Neural cell (in vitro differentiated cells): Measurements from ENCODE around the gene RNF128. TPM values are rescaled to one million over a fixed set of nuclear protein-coding genes. Genes with fewer than 3 reads are reported as not detected.

Experiments
- H2AFZ ChIP-seq: fragments of 200-600, 300-800 bp; sonication (generic), shearing (Covaris generic); 2 replicates; pipeline ENCODE4 v1.6.0; 2014; ENCODE audit warnings: low read depth, mild to moderate bottlenecking, antibody characterized with exemption, low read length, moderate library complexity
- H3F3A ChIP-seq: fragments of 200-600 bp; shearing (Covaris generic); 2 replicates; pipeline ENCODE4 v1.6.1; 2016; ENCODE audit warnings: mild to moderate bottlenecking, moderate library complexity, mixed read lengths, antibody characterized with exemption, low read length; ENCODE audit not compliant: insufficient read depth, poor library complexity, severe bottlenecking
- H3K27ac ChIP-seq: fragments of 200-600, 300-800 bp; sonication (generic), shearing (Covaris generic); 2 replicates; pipeline ENCODE4 v1.5.1; 2014; ENCODE audit warnings: mild to moderate bottlenecking, low read length, moderate library complexity
- H3K27me3 ChIP-seq: fragments of 300-800, 200-600 bp; sonication (generic), shearing (Covaris generic); 2 replicates; pipeline ENCODE4 v1.6.0; 2014; ENCODE audit warnings: mild to moderate bottlenecking, low read depth, low read length, moderate library complexity; ENCODE audit not compliant: insufficient read depth
- H3K36me3 ChIP-seq: fragments of 300-800, 200-600 bp; sonication (generic), shearing (Covaris generic); 2 replicates; pipeline ENCODE4 v1.5.1; 2014; ENCODE audit warnings: mild to moderate bottlenecking, antibody characterized with exemption, low read length, moderate library complexity; ENCODE audit not compliant: insufficient read depth
- H3K4me2 ChIP-seq: fragments of 300-800, 200-600 bp; sonication (generic), shearing (Covaris generic); 2 replicates; pipeline ENCODE4 v1.6.0; 2014; ENCODE audit warnings: mild to moderate bottlenecking, low read length
- H3K4me3 ChIP-seq: fragments of 300-800, 200-600 bp; sonication (generic), shearing (Covaris generic); 2 replicates; pipeline ENCODE4 v1.5.1; 2014; ENCODE audit warnings: mild to moderate bottlenecking, low read length, moderate library complexity
- H3K79me2 ChIP-seq: fragments of 200-600 bp; shearing (Covaris generic); replicated peaks from 2 replicates; pipeline ENCODE4 v1.6.0; 2014; ENCODE audit warnings: mild to moderate bottlenecking, low read length, moderate library complexity; ENCODE audit not compliant: insufficient read depth
- H3K9ac ChIP-seq: fragments of 300-800, 200-600 bp; sonication (generic), shearing (Covaris generic); 2 replicates; pipeline ENCODE4 v1.6.1; 2016; ENCODE audit warnings: mild to moderate bottlenecking, low read length, mixed read lengths
- H3K9me2 ChIP-seq: fragments of 200-600 bp; shearing (Covaris generic); 2 replicates; pipeline ENCODE4 v1.6.1; 2016; ENCODE audit warnings: mild to moderate bottlenecking, low read length, mixed read lengths; ENCODE audit not compliant: insufficient read depth
- H3K9me3 ChIP-seq: fragments of 200-600, 300-800 bp; sonication (generic), shearing (Covaris generic); 2 replicates; pipeline ENCODE4 v1.6.1; 2016; ENCODE audit warnings: mild to moderate bottlenecking, mixed run types, low read length, moderate library complexity, mixed read lengths
- H4K20me1 ChIP-seq: fragments of 200-600 bp; shearing (Covaris generic); 2 replicates; pipeline ENCODE4 v1.6.1; 2016; ENCODE audit warnings: mild to moderate bottlenecking, mixed run types; ENCODE audit not compliant: insufficient read depth
- CTCF ChIP-seq: fragments of 450-650 bp; IDR thresholded peaks from 2 replicates; pipeline ENCODE4 v1.5.1; 2014; ENCODE audit warnings: antibody characterized with exemption, mild to moderate bottlenecking, moderate library complexity; ENCODE audit not compliant: poor library complexity, severe bottlenecking
- EP300 ChIP-seq: fragments of 450-650 bp; conservative IDR thresholded peaks from 2 replicates; pipeline ENCODE4 v1.6.1; 2014; ENCODE audit warnings: antibody characterized with exemption, mild to moderate bottlenecking, moderate library complexity; ENCODE audit not compliant: poor library complexity, severe bottlenecking
- EZH2 ChIP-seq: fragments of 200-600, 300-800 bp; shearing (Covaris generic), sonication (generic); IDR thresholded peaks from 2 replicates; pipeline ENCODE4 v1.6.1; 2014; ENCODE audit warnings: antibody characterized with exemption, low read length, borderline replicate concordance, mild to moderate bottlenecking; ENCODE audit not compliant: insufficient read depth, poor library complexity, severe bottlenecking
- MXI1 ChIP-seq: fragments of 450-650 bp; conservative IDR thresholded peaks from 2 replicates; pipeline ENCODE4 v1.6.1; 2014; ENCODE audit warnings: antibody characterized with exemption, mild to moderate bottlenecking; ENCODE audit not compliant: poor library complexity, severe bottlenecking
- POLR2AphosphoS5 ChIP-seq: IDR thresholded peaks from 2 replicates; pipeline ENCODE4 v1.6.1; 2012
- RAD21 ChIP-seq: fragments of 450-650 bp; conservative IDR thresholded peaks from 2 replicates; pipeline ENCODE4 v1.6.1; 2014; ENCODE audit warnings: antibody characterized with exemption, mild to moderate bottlenecking, moderate library complexity
- REST ChIP-seq: IDR thresholded peaks from 2 replicates; pipeline ENCODE4 v1.6.1; 2012; ENCODE audit warnings: borderline replicate concordance
- SMC3 ChIP-seq: fragments of 450-650 bp; conservative IDR thresholded peaks from 2 replicates; pipeline ENCODE4 v1.6.1; 2014; ENCODE audit warnings: antibody characterized with exemption, mild to moderate bottlenecking, moderate library complexity; ENCODE audit not compliant: poor library complexity
- TAF1 ChIP-seq: IDR thresholded peaks from 2 replicates; pipeline ENCODE4 v1.6.1; 2012; ENCODE audit warnings: low read depth
- polyA plus RNA-seq: library from polyadenylated mRNA; depleted of rRNA; stranded (reverse); fragments of >200 nt; gene quantifications from 2 replicates; pipeline ENCODE4 v1.2.3, GENCODE V29; 2014

Gene RNF128
- polyA plus RNA-seq, 1 donor from 2014 or later, result 0.72 TPM

GRCh38 chrX:106716004-106716403 is 10.5 kb upstream of the RNF128 start:
- H3K9ac ChIP-seq, result no peak overlapping the region
- H3K9me3 ChIP-seq, result no peaks in the 10 kb centered on the region
- H3K27me3 ChIP-seq, result no peaks in the 10 kb centered on the region
- no peaks in the 10 kb centered on the region for H3K79me2 ChIP-seq
- TF ChIP-seq MXI1, result no peak
- no peak for TF ChIP-seq POLR2AphosphoS5
- TF ChIP-seq EP300, result no peak
- no peak for TF ChIP-seq TAF1
- no peak for TF ChIP-seq RAD21
- TF ChIP-seq REST, result no peak
- no peak for TF ChIP-seq SMC3
- TF ChIP-seq CTCF, result no peak
- no peak for TF ChIP-seq EZH2
- H3K9me2 ChIP-seq, result no peaks in the 10 kb centered on the region
- no peak overlapping the region for H3K27ac ChIP-seq
- no peaks in the 10 kb centered on the region for H4K20me1 ChIP-seq
- no peak overlapping the region for H2AFZ ChIP-seq
- no peak overlapping the region for H3K4me3 ChIP-seq
- H3K36me3 ChIP-seq, result no peaks in the 10 kb centered on the region
- H3F3A ChIP-seq, result no peaks in the 10 kb centered on the region
- no peak overlapping the region for H3K4me2 ChIP-seq

GRCh38 chrX:106716463-106716862 is 10.0 kb upstream of the RNF128 start:
- no peak overlapping the region for H3K9ac ChIP-seq
- no peak overlapping the region for H2AFZ ChIP-seq
- no peak overlapping the region for H3K4me3 ChIP-seq
- H3K4me2 ChIP-seq, result no peak overlapping the region
- no peak for TF ChIP-seq SMC3
- TF ChIP-seq MXI1, result no peak
- TF ChIP-seq CTCF, result no peak
- no peaks in the 10 kb centered on the region for H3K79me2 ChIP-seq
- no peaks in the 10 kb centered on the region for H3K27me3 ChIP-seq
- H4K20me1 ChIP-seq, result no peaks in the 10 kb centered on the region
- H3K36me3 ChIP-seq, result no peaks in the 10 kb centered on the region
- no peaks in the 10 kb centered on the region for H3F3A ChIP-seq
- H3K9me2 ChIP-seq, result no peaks in the 10 kb centered on the region
- no peaks in the 10 kb centered on the region for H3K9me3 ChIP-seq
- H3K27ac ChIP-seq, result no peak overlapping the region
